B cell (primary cell): Measurements from ENCODE around the gene PROCA1. TPM values are rescaled to one million over a fixed set of nuclear protein-coding genes. Genes with fewer than 3 reads are reported as not detected.

Experiments
- ATAC-seq: fragments of 200-7000 bp; cut with Tn5 transposase; one replicate; pipeline ENCODE4 v1.10.0; 2021; ENCODE audit warnings: low read depth, mild to moderate bottlenecking, moderate number of reproducible peaks, moderate library complexity
- CTCF ChIA-PET: fragments of 350-600 bp; sonication (Branson Sonifier 250); formaldehyde crosslinking; loops from one replicate; lab custom pipeline; 2021; ENCODE audit warnings: antibody characterized with exemption, inconsistent platforms; lab: Charles Lee
- POLR2A ChIA-PET: fragments of 350-600 bp; sonication (Branson Sonifier 250); formaldehyde crosslinking; loops from one replicate; lab custom pipeline; 2021; ENCODE audit warnings: antibody characterized with exemption; lab: Charles Lee
- DNase-seq: peaks from one replicate; pipeline ENCODE4 v3.0.0; 2013
- H2AFZ ChIP-seq: 2 replicates; pipeline ENCODE4 v1.6.1; 2012; ENCODE audit warnings: mild to moderate bottlenecking, low read depth, low read length; ENCODE audit not compliant: insufficient read depth, poor library complexity, severe bottlenecking
- H3K27ac ChIP-seq, 2 donors: 1 replicate in 1 of 2; 2 replicates in 1 of 2; pipeline ENCODE4 v1.5.1; 2012 to 2013; ENCODE audit warnings: low read length in 2 of 2, mild to moderate bottlenecking in 2 of 2, moderate library complexity in 1 of 2
- H3K27me3 ChIP-seq, 4 experiments: fragments of 200-600 bp in 1 of 4; sonication (generic) in 1 of 4; replicated peaks in 1 of 4; 1 replicate in 2 of 4; 2 replicates in 2 of 4; pipeline versions ENCODE4 v1.6.1 to v1.7.0; 2013 to 2016; ENCODE audit warnings: low read length in 3 of 4, mild to moderate bottlenecking in 2 of 4, mixed read lengths in 1 of 4, moderate library complexity in 1 of 4; ENCODE audit not compliant: insufficient read depth in 4 of 4, control insufficient read depth in 3 of 4; ENCODE audit errors: control extremely low read depth in 1 of 4
- H3K36me3 ChIP-seq, 2 experiments: replicated peaks in 1 of 2; 1 replicate in 1 of 2; 2 replicates in 1 of 2; pipeline versions ENCODE4 v1.6.1 to v1.7.1; 2013; ENCODE audit warnings: low read length in 1 of 2; ENCODE audit not compliant: insufficient read depth in 2 of 2, control insufficient read depth in 1 of 2; ENCODE audit errors: control extremely low read depth in 1 of 2, extremely low read depth in 1 of 2
- H3K4me1 ChIP-seq, 2 donors: fragments of 200-600 bp in 1 of 2; sonication (generic) in 1 of 2; 1 replicate in 1 of 2; 2 replicates in 1 of 2; pipeline versions ENCODE4 v1.5.1 to v1.6.1; 2013 to 2017; ENCODE audit warnings: low read length in 2 of 2; ENCODE audit not compliant: control insufficient read depth in 2 of 2, insufficient read depth in 2 of 2
- H3K4me2 ChIP-seq: replicated peaks from 2 replicates; pipeline ENCODE3; 2012; ENCODE audit warnings: mild to moderate bottlenecking, low read depth, low read length; ENCODE audit not compliant: poor library complexity, severe bottlenecking
- H3K4me3 ChIP-seq, 5 experiments: fragments of 200-600 bp in 1 of 5; sonication (generic) in 1 of 5; 1 replicate in 3 of 5; 2 replicates in 2 of 5; pipeline versions ENCODE4 v1.5.1 to v1.7.0; 2011 to 2016; ENCODE audit warnings: low read length in 4 of 5, mild to moderate bottlenecking in 4 of 5, low read depth in 2 of 5, control low read depth in 1 of 5, moderate library complexity in 1 of 5; ENCODE audit not compliant: insufficient read depth in 1 of 5; ENCODE audit errors: control extremely low read depth in 1 of 5, extremely low read depth in 1 of 5
- H3K79me2 ChIP-seq: fragments of 200-600 bp; sonication (generic); one replicate; pipeline ENCODE4 v1.6.0; 2016; ENCODE audit warnings: low read length; ENCODE audit not compliant: control insufficient read depth, insufficient read depth
- H3K9ac ChIP-seq: fragments of 200-600 bp; sonication (generic); 2 replicates; pipeline ENCODE4 v1.6.1; 2017; ENCODE audit warnings: mild to moderate bottlenecking, low read length, moderate library complexity
- H3K9me3 ChIP-seq, 3 donors: one replicate each; pipeline versions ENCODE4 v1.6.1 to v1.7.1; 2013; ENCODE audit warnings: low read length in 2 of 3; ENCODE audit not compliant: control insufficient read depth in 2 of 3, insufficient read depth in 1 of 3; ENCODE audit errors: control extremely low read depth in 1 of 3
- H4K20me1 ChIP-seq: 2 replicates; pipeline ENCODE4 v1.6.0; 2012; ENCODE audit warnings: mild to moderate bottlenecking, low read length; ENCODE audit not compliant: insufficient read depth, control insufficient read depth, poor library complexity, severe bottlenecking
- H3K27ac Mint-ChIP-seq: one replicate; pipeline ENCODE4 v1.8.0; 2021; ENCODE audit warnings: mixed read lengths
- H3K27me3 Mint-ChIP-seq: one replicate; pipeline ENCODE4 v1.8.0; 2021; ENCODE audit warnings: mixed read lengths
- H3K4me1 Mint-ChIP-seq: one replicate; pipeline ENCODE4 v1.8.0; 2021; ENCODE audit warnings: mixed read lengths
- H3K4me3 Mint-ChIP-seq: one replicate; pipeline ENCODE4 v1.8.0; 2021; ENCODE audit warnings: mixed read lengths
- H3K9me3 Mint-ChIP-seq: one replicate; pipeline ENCODE4 v1.8.0; 2022; ENCODE audit warnings: mixed read lengths; ENCODE audit not compliant: insufficient read depth
- CTCF ChIP-seq: fragments of 200-600 bp; IDR thresholded peaks from one replicate; pipeline ENCODE4 v1.8.0; 2022; ENCODE audit warnings: antibody characterized with exemption, mild to moderate bottlenecking
- EZH2 ChIP-seq: IDR thresholded peaks from 2 replicates; pipeline ENCODE4 v1.6.1; 2012; ENCODE audit warnings: borderline replicate concordance, low read depth, mild to moderate bottlenecking, moderate library complexity, low read length; ENCODE audit not compliant: insufficient read depth, poor library complexity, severe bottlenecking
- WGBS: methylation state at CpG from one replicate; pipeline ENCODE4 v1.1.5; 2013; ENCODE audit warnings: missing lambda C conversion rate; ENCODE audit not compliant: insufficient coverage; 5-methylcytosine and 5-hydroxymethylcytosine counted together
- intact Hi-C: fragments of 100-400 bp; cut with micrococcal nuclease; formaldehyde crosslinking; loops from one replicate; pipeline ENCODE4 v1.10.0; 2022
- polyA plus RNA-seq: library from polyadenylated mRNA; depleted of rRNA; stranded (reverse); fragments of >200 nt; gene quantifications from 2 replicates; pipeline ENCODE4 v1.2.3, GENCODE V29; 2012
- total RNA-seq, 2 donors: library from RNA; stranded (reverse); fragments of 120-200 nt in 1 of 2; gene quantifications; 1 replicate in 1 of 2; 2 replicates in 1 of 2; pipeline versions ENCODE4 v1.2.3 to v1.2.4, GENCODE V29; 2013 to 2022

The PROCA1 gene
- total and polyA plus RNA-seq, 2 donors (not counting 1 experiment from before 2014, with no cell fraction given) = 7.4 to 26.8 TPM

- H3K79me2 ChIP-seq = no peaks in the 10 kb centered on the region
- peak; percentile 90 for ATAC-seq
- H3K27ac ChIP-seq = peak overlapping the region; percentile 69 to 79
- Mint-ChIP-seq H3K27ac (peak overlapping the region; percentile 93), H3K27me3 (no peaks in the 10 kb centered on the region), H3K9me3 (no peaks in the 10 kb centered on the region), H3K4me3 (peak overlapping the region; percentile 96), H3K4me1 (peaks cover 19% of the 10 kb centered on the region)
- intact Hi-C loops = loop anchor here (1.0 to 10.0 kb wide), 5 partner anchors 8 to 434 kb away; partner anchors contain the start of genes ALDOC, BLTP2, PIGS and RPL23A
- H3K27me3 ChIP-seq = no peaks in the 10 kb centered on the region
- WGBS = under 1% methylated on average over 68 of the region's 74 CpGs
- H2AFZ ChIP-seq = peak overlapping the region; percentile 96
- CTCF ChIA-PET = interaction anchor here (0.6 to 3.2 kb wide), 7 partner anchors 8 to 191 kb away, joined by 3 to 31 read pairs (median 6); partner anchors contain the start of genes RPL23A and TLCD1
- H3K9ac ChIP-seq = peak overlapping the region; percentile 74
- POLR2A ChIA-PET = interaction anchor here (0.6 to 2.8 kb wide), 10 partner anchors 9 to 241 kb away, joined by 3 to 38 read pairs (median 4); partner anchors contain the start of genes BLTP2, NEK8, PHF12 and RPL23A
- H3K4me2 ChIP-seq = peak overlapping the region; percentile 93
- DNase-seq = peak; percentile 88
- no peaks in the 10 kb centered on the region for H3K9me3 ChIP-seq
- H4K20me1 ChIP-seq = no peaks in the 10 kb centered on the region
- no peaks in the 10 kb centered on the region for H3K36me3 ChIP-seq
- H3K4me3 ChIP-seq = peak overlapping the region; percentile 54 to 88 (median 73)
- no peak for TF ChIP-seq CTCF
- no peak for TF ChIP-seq EZH2
- peaks cover 9 to 18% of the 10 kb centered on the region in 2 donors for H3K4me1 ChIP-seq
These were observed 596 bp downstream of the PROCA1 start for GRCh38 chr17:28710861-28711722.
